Effector memory CD8-positive, alpha-beta T cell (primary cell): ENCODE data around the gene ARHGAP28.

Experiments
- ATAC-seq: fragments of 150-1000 bp; cut with Tn5 transposase; replicated peaks from 2 replicates; pipeline ENCODE4 v1.10.0; 2021; ENCODE audit warnings: mild to moderate bottlenecking, moderate library complexity
- DNase-seq, 3 experiments: peaks; one replicate each; pipeline ENCODE4 v3.0.0; 2021
- H3K27ac Mint-ChIP-seq, 2 donors: one replicate each; pipeline ENCODE4 v1.8.0; 2022; ENCODE audit warnings: mild to moderate bottlenecking in 2 of 2, mixed read lengths in 2 of 2, moderate library complexity in 2 of 2
- H3K27me3 Mint-ChIP-seq, 2 donors: one replicate each; pipeline ENCODE4 v1.8.0; 2022; ENCODE audit warnings: mixed read lengths in 2 of 2
- H3K36me3 Mint-ChIP-seq: one replicate; pipeline ENCODE4 v1.8.0; 2022; ENCODE audit warnings: mild to moderate bottlenecking, moderate library complexity, mixed read lengths; ENCODE audit not compliant: insufficient read depth
- H3K4me1 Mint-ChIP-seq, 2 donors: one replicate each; pipeline ENCODE4 v1.8.0; 2022; ENCODE audit warnings: low read depth in 2 of 2, mixed read lengths in 2 of 2
- H3K4me3 Mint-ChIP-seq, 2 donors: one replicate each; pipeline ENCODE4 v1.8.0; 2022; ENCODE audit warnings: mild to moderate bottlenecking in 2 of 2, mixed read lengths in 2 of 2, moderate library complexity in 2 of 2
- H3K9me3 Mint-ChIP-seq, 2 donors: one replicate each; pipeline ENCODE4 v1.8.0; 2022; ENCODE audit warnings: mixed read lengths in 2 of 2

The ARHGAP28 gene

GRCh38 chr18:6879508-6880195 lies 150.1 kb downstream of the ARHGAP28 start:
- H3K9me3 Mint-ChIP-seq = peaks cover 7 to 12% of the 10 kb centered on the region in 2 donors
- no peak overlapping the region for H3K4me3 Mint-ChIP-seq
- no peaks in the 10 kb centered on the region for H3K36me3 Mint-ChIP-seq
- ATAC-seq = no peak
- no peak overlapping the region for H3K27ac Mint-ChIP-seq
- no peak for DNase-seq
- no peaks in the 10 kb centered on the region for H3K27me3 Mint-ChIP-seq
- H3K4me1 Mint-ChIP-seq = no peaks in the 10 kb centered on the region

- Mint-ChIP-seq H3K27ac (no peak overlapping the region), H3K36me3 (no peaks in the 10 kb centered on the region), H3K27me3 (no peaks in the 10 kb centered on the region), H3K4me3 (no peak overlapping the region), H3K9me3 (peaks cover 8 to 12% of the 10 kb centered on the region in 2 donors), H3K4me1 (no peaks in the 10 kb centered on the region)
- no peak for DNase-seq
- ATAC-seq = no peak
These were observed 151.7 kb downstream of the ARHGAP28 start for GRCh38 chr18:6881034-6881820.

- Mint-ChIP-seq H3K9me3 (peaks cover 6 to 12% of the 10 kb centered on the region in 2 donors), H3K4me1 (no peaks in the 10 kb centered on the region), H3K27ac (no peak overlapping the region), H3K4me3 (no peak overlapping the region), H3K27me3 (no peaks in the 10 kb centered on the region), H3K36me3 (no peaks in the 10 kb centered on the region)
- DNase-seq = no peak
- ATAC-seq = no peak
These were observed 152.9 kb downstream of the ARHGAP28 start for GRCh38 chr18:6882401-6882800.

GRCh38 chr18:6885006-6885481 lies 155.5 kb downstream of the ARHGAP28 start:
- DNase-seq (no peak), ATAC-seq (no peak)
- Mint-ChIP-seq H3K27ac (no peak overlapping the region), H3K27me3 (no peaks in the 10 kb centered on the region), H3K9me3 (peaks cover 6 to 9% of the 10 kb centered on the region in 2 donors), H3K4me1 (no peaks in the 10 kb centered on the region), H3K36me3 (no peaks in the 10 kb centered on the region), H3K4me3 (no peak overlapping the region)

GRCh38 chr18:6885992-6886796 lies 156.7 kb downstream of the ARHGAP28 start:
- no peak for DNase-seq
- no peaks in the 10 kb centered on the region for H3K36me3 Mint-ChIP-seq
- no peaks in the 10 kb centered on the region for H3K4me1 Mint-ChIP-seq
- H3K27ac Mint-ChIP-seq = no peak overlapping the region
- no peak overlapping the region for H3K4me3 Mint-ChIP-seq
- no peak for ATAC-seq
- H3K27me3 Mint-ChIP-seq = no peaks in the 10 kb centered on the region
- peaks cover 0 to 4% of the 10 kb centered on the region in 2 donors for H3K9me3 Mint-ChIP-seq

- ATAC-seq (no peak), DNase-seq (no peak)
- Mint-ChIP-seq H3K27ac (no peak overlapping the region), H3K27me3 (no peaks in the 10 kb centered on the region), H3K36me3 (no peaks in the 10 kb centered on the region), H3K9me3 (peaks cover 0 to 4% of the 10 kb centered on the region in 2 donors), H3K4me3 (no peak overlapping the region), H3K4me1 (no peaks in the 10 kb centered on the region)
These were observed 157.3 kb downstream of the ARHGAP28 start for GRCh38 chr18:6886797-6887330.

GRCh38 chr18:6891788-6892187 lies 162.3 kb downstream of the ARHGAP28 start:
- no peak overlapping the region for H3K27ac Mint-ChIP-seq
- H3K36me3 Mint-ChIP-seq = no peaks in the 10 kb centered on the region
- peaks cover 0 to 2% of the 10 kb centered on the region in 2 donors for H3K9me3 Mint-ChIP-seq
- DNase-seq (no peak), ATAC-seq (no peak)
- H3K4me3 Mint-ChIP-seq = no peak overlapping the region
- no peaks in the 10 kb centered on the region for H3K27me3 Mint-ChIP-seq
- no peaks in the 10 kb centered on the region for H3K4me1 Mint-ChIP-seq

GRCh38 chr18:6901286-6901926 lies 171.9 kb downstream of the ARHGAP28 start:
- Mint-ChIP-seq H3K4me1 (no peaks in the 10 kb centered on the region), H3K4me3 (no peak overlapping the region), H3K27me3 (no peaks in the 10 kb centered on the region), H3K27ac (no peak overlapping the region), H3K9me3 (peaks cover 13% of the 10 kb centered on the region in 2 donors), H3K36me3 (no peaks in the 10 kb centered on the region)
- ATAC-seq = no peak
- no peak for DNase-seq

GRCh38 chr18:6917072-6917471 lies 187.6 kb downstream of the ARHGAP28 start:
- peaks cover 7 to 10% of the 10 kb centered on the region in 2 donors for H3K9me3 Mint-ChIP-seq
- no peaks in the 10 kb centered on the region for H3K27me3 Mint-ChIP-seq
- H3K4me1 Mint-ChIP-seq = peaks cover 0 to 3% of the 10 kb centered on the region in 2 donors
- H3K27ac Mint-ChIP-seq = no peak overlapping the region
- no peak overlapping the region for H3K4me3 Mint-ChIP-seq
- no peaks in the 10 kb centered on the region for H3K36me3 Mint-ChIP-seq
- ATAC-seq (no peak), DNase-seq (no peak)

- Mint-ChIP-seq H3K4me3 (no peak overlapping the region), H3K9me3 (peaks cover 11 to 26% of the 10 kb centered on the region in 2 donors), H3K27ac (no peak overlapping the region), H3K4me1 (peaks cover 0 to 3% of the 10 kb centered on the region in 2 donors), H3K27me3 (no peaks in the 10 kb centered on the region), H3K36me3 (no peaks in the 10 kb centered on the region)
- ATAC-seq = no peak
- no peak for DNase-seq
These were observed 190.8 kb downstream of the ARHGAP28 start for GRCh38 chr18:6920099-6920955.

- Mint-ChIP-seq H3K36me3 (no peaks in the 10 kb centered on the region), H3K27ac (no peak overlapping the region), H3K9me3 (peaks cover 11 to 26% of the 10 kb centered on the region in 2 donors), H3K4me3 (no peak overlapping the region), H3K27me3 (no peaks in the 10 kb centered on the region), H3K4me1 (peaks cover 0 to 3% of the 10 kb centered on the region in 2 donors)
- no peak for DNase-seq
- no peak for ATAC-seq
These were observed 192.1 kb downstream of the ARHGAP28 start for GRCh38 chr18:6921571-6921970.

GRCh38 chr18:6923220-6923619 lies 193.7 kb downstream of the ARHGAP28 start:
- Mint-ChIP-seq H3K36me3 (no peaks in the 10 kb centered on the region), H3K27me3 (no peaks in the 10 kb centered on the region), H3K4me3 (no peak overlapping the region), H3K4me1 (peaks cover 0 to 3% of the 10 kb centered on the region in 2 donors), H3K9me3 (peaks cover 9 to 26% of the 10 kb centered on the region in 2 donors), H3K27ac (no peak overlapping the region)
- ATAC-seq = no peak
- no peak for DNase-seq
